A549 (cell line): ENCODE results near the gene NUP58.

Experiments
- BHLHE40 ChIP-seq: IDR thresholded peaks from 2 replicates; pipeline ENCODE4 v1.6.1; 2012; ENCODE audit warnings: low read depth, low read length, inconsistent platforms
- CEBPB ChIP-seq, 2 experiments: fragments of >200 bp in 1 of 2; sonication (Bioruptor Twin) in 1 of 2; formaldehyde crosslinking in 1 of 2; IDR thresholded peaks; 2 replicates each; pipeline ENCODE4 v1.6.1; 2012 to 2016
- CTCF ChIP-seq: fragments of >200 bp; sonication (Bioruptor Twin); formaldehyde crosslinking; IDR thresholded peaks from 3 replicates; pipeline ENCODE4 v1.5.1; 2016
- GATA3 ChIP-seq: IDR thresholded peaks from 2 replicates; pipeline ENCODE4 v1.6.1; 2012; ENCODE audit warnings: borderline replicate concordance
- HOXB13 ChIP-seq: fragments of 250-450 bp; sonication (Bioruptor Pico); IDR thresholded peaks from 2 replicates; pipeline ENCODE4 v1.5.0; 2020; ENCODE audit warnings: low read depth, mild to moderate bottlenecking, moderate library complexity
- MAFK ChIP-seq: fragments of 450-650 bp; IDR thresholded peaks from 2 replicates; pipeline ENCODE4 v1.6.1; 2014; ENCODE audit not compliant: partially characterized antibody
- PHF8 ChIP-seq: fragments of 200-600 bp; sonication (generic); IDR thresholded peaks from 2 replicates; pipeline ENCODE4 v1.6.1; 2016; ENCODE audit warnings: low read depth, mild to moderate bottlenecking, antibody characterized with exemption, moderate library complexity, borderline replicate concordance
- POLR2A ChIP-seq: IDR thresholded peaks from 2 replicates; pipeline ENCODE4 v1.6.1; 2012; ENCODE audit warnings: mild to moderate bottlenecking, low read length
- RCOR1 ChIP-seq: fragments of 150-350 bp; IDR thresholded peaks from 2 replicates; pipeline ENCODE4 v1.6.1; 2014; ENCODE audit warnings: antibody characterized with exemption, low read length, low read depth
- TF ChIP-seq, protein P1 (sequence below): fragments of 250-450 bp; sonication (Bioruptor Pico); IDR thresholded peaks from 2 replicates; pipeline ENCODE4 v1.5.0; 2021; ENCODE audit warnings: mild to moderate bottlenecking, moderate library complexity, borderline replicate concordance
- TF ChIP-seq, protein P2 (sequence below): IDR thresholded peaks from 2 replicates; pipeline ENCODE4 v1.6.1; 2012
- TF ChIP-seq, protein P3 (sequence below): fragments of 200-600 bp; sonication (generic); IDR thresholded peaks from 2 replicates; pipeline ENCODE4 v1.6.1; 2016; ENCODE audit warnings: antibody characterized with exemption, mild to moderate bottlenecking, moderate library complexity

GRCh38 chr13:25391932-25392331 lies 90.5 kb downstream of the NUP58 start:
- TF ChIP-seq, protein P1, sequence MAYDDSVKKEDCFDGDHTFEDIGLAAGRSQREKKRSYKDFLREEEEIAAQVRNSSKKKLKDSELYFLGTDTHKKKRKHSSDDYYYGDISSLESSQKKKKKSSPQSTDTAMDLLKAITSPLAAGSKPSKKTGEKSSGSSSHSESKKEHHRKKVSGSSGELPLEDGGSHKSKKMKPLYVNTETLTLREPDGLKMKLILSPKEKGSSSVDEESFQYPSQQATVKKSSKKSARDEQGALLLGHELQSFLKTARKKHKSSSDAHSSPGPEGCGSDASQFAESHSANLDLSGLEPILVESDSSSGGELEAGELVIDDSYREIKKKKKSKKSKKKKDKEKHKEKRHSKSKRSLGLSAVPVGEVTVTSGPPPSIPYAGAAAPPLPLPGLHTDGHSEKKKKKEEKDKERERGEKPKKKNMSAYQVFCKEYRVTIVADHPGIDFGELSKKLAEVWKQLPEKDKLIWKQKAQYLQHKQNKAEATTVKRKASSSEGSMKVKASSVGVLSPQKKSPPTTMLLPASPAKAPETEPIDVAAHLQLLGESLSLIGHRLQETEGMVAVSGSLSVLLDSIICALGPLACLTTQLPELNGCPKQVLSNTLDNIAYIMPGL = no peak
- TF ChIP-seq CTCF (no peak), PHF8 (no peak), MAFK (no peak), POLR2A (no peak), GATA3 (no peak), HOXB13 (CRISPR knock-in tag) (no peak), BHLHE40 (no peak), RCOR1 (no peak), CEBPB (IDR thresholded peaks at IDR 0.05) (no peak)
- TF ChIP-seq, protein P2, sequence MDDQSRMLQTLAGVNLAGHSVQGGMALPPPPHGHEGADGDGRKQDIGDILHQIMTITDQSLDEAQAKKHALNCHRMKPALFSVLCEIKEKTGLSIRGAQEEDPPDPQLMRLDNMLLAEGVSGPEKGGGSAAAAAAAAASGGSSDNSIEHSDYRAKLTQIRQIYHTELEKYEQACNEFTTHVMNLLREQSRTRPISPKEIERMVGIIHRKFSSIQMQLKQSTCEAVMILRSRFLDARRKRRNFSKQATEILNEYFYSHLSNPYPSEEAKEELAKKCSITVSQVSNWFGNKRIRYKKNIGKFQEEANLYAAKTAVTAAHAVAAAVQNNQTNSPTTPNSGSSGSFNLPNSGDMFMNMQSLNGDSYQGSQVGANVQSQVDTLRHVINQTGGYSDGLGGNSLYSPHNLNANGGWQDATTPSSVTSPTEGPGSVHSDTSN = no peak
- TF ChIP-seq, protein P3, sequence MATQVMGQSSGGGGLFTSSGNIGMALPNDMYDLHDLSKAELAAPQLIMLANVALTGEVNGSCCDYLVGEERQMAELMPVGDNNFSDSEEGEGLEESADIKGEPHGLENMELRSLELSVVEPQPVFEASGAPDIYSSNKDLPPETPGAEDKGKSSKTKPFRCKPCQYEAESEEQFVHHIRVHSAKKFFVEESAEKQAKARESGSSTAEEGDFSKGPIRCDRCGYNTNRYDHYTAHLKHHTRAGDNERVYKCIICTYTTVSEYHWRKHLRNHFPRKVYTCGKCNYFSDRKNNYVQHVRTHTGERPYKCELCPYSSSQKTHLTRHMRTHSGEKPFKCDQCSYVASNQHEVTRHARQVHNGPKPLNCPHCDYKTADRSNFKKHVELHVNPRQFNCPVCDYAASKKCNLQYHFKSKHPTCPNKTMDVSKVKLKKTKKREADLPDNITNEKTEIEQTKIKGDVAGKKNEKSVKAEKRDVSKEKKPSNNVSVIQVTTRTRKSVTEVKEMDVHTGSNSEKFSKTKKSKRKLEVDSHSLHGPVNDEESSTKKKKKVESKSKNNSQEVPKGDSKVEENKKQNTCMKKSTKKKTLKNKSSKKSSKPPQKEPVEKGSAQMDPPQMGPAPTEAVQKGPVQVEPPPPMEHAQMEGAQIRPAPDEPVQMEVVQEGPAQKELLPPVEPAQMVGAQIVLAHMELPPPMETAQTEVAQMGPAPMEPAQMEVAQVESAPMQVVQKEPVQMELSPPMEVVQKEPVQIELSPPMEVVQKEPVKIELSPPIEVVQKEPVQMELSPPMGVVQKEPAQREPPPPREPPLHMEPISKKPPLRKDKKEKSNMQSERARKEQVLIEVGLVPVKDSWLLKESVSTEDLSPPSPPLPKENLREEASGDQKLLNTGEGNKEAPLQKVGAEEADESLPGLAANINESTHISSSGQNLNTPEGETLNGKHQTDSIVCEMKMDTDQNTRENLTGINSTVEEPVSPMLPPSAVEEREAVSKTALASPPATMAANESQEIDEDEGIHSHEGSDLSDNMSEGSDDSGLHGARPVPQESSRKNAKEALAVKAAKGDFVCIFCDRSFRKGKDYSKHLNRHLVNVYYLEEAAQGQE = no peak
